Osteocyte (in vitro differentiated cells): ENCODE results near the gene PSMA2. TPM values are rescaled to one million over a fixed set of nuclear protein-coding genes. Genes with fewer than 3 reads are reported as not detected.

Experiments
- DNase-seq: peaks from one replicate; pipeline ENCODE4 v3.0.0; 2021; ENCODE audit warnings: mixed read lengths; ENCODE audit not compliant: unreplicated experiment; ENCODE audit errors: extremely low spot score
- H3K27ac Mint-ChIP-seq: one replicate; pipeline ENCODE4 v1.8.0; 2021; ENCODE audit warnings: mild to moderate bottlenecking, mixed read lengths; ENCODE audit not compliant: unreplicated experiment
- H3K27me3 Mint-ChIP-seq: one replicate; pipeline ENCODE4 v1.8.0; 2021; ENCODE audit warnings: mixed read lengths; ENCODE audit not compliant: unreplicated experiment
- H3K36me3 Mint-ChIP-seq: one replicate; pipeline ENCODE4 v1.8.0; 2021; ENCODE audit warnings: mixed read lengths; ENCODE audit not compliant: unreplicated experiment
- H3K4me1 Mint-ChIP-seq: one replicate; pipeline ENCODE4 v1.8.0; 2021; ENCODE audit warnings: mixed read lengths; ENCODE audit not compliant: unreplicated experiment
- H3K4me3 Mint-ChIP-seq: one replicate; pipeline ENCODE4 v1.8.0; 2021; ENCODE audit warnings: mild to moderate bottlenecking, moderate library complexity, mixed read lengths; ENCODE audit not compliant: unreplicated experiment
- H3K9me3 Mint-ChIP-seq: one replicate; pipeline ENCODE4 v1.8.0; 2021; ENCODE audit warnings: mixed read lengths; ENCODE audit not compliant: unreplicated experiment
- total RNA-seq: library from RNA; stranded (reverse); gene quantifications from 2 replicates; pipeline ENCODE4 v1.2.1, GENCODE V29; 2021
- TF ChIP-seq, protein P1 (sequence below): fragments of 200-600 bp; sonication (generic); IDR thresholded peaks from 2 replicates; pipeline ENCODE4 v1.5.0; 2021; ENCODE audit warnings: antibody characterized with exemption, mild to moderate bottlenecking, moderate library complexity

PSMA2 gene
- total RNA-seq, 1 donor from 2014 or later = 65.0 TPM

DNA sequence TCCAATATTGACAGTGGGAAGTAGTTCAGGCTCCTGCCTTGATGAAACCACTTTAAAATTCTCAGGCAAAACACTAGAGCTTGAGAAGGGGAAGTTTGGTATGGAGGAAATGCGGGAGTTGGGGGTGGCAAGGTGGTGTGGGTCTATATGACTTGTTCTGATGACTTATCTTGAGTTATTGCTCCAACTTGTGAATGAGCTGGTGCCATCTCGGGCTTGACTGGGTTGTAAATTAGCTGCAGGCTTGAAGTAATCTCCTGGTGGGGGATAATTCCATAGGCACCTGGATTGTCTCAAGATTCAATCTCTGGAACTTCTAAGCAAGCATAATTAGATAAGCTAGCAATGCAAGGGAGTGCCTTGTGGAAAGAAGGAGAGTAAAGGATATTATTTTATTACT lies 29.2 kb upstream of the PSMA2 start:
- TF ChIP-seq, protein P1, sequence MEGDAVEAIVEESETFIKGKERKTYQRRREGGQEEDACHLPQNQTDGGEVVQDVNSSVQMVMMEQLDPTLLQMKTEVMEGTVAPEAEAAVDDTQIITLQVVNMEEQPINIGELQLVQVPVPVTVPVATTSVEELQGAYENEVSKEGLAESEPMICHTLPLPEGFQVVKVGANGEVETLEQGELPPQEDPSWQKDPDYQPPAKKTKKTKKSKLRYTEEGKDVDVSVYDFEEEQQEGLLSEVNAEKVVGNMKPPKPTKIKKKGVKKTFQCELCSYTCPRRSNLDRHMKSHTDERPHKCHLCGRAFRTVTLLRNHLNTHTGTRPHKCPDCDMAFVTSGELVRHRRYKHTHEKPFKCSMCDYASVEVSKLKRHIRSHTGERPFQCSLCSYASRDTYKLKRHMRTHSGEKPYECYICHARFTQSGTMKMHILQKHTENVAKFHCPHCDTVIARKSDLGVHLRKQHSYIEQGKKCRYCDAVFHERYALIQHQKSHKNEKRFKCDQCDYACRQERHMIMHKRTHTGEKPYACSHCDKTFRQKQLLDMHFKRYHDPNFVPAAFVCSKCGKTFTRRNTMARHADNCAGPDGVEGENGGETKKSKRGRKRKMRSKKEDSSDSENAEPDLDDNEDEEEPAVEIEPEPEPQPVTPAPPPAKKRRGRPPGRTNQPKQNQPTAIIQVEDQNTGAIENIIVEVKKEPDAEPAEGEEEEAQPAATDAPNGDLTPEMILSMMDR = no peak

DNA sequence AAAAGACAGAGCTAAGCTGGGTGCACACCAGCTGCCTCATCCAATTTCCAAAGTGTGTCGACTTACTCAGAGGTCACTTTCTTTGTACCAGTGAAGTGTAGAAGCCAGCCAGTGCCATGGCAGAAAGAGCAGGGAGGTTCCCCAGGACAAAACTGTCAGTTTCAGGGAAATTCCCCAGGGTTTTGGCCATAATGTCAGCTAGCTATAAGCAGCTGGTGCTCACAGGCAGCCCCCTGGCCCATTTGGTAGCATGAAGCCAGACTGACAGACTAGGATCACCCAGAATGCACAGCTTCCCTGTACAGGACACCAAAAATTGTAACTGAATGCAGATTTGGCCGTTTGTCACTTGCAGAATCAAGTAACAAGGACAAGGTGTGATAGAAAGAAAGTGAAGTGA lies 28.8 kb upstream of the PSMA2 start:
- no peaks in the 10 kb centered on the region for H3K4me1 Mint-ChIP-seq
- no peak for DNase-seq
- no peak overlapping the region for H3K27ac Mint-ChIP-seq
- H3K9me3 Mint-ChIP-seq = peaks cover 5% of the 10 kb centered on the region
- TF ChIP-seq, protein P1 = no peak
- peaks cover 45% of the 10 kb centered on the region for H3K27me3 Mint-ChIP-seq
- no peak overlapping the region for H3K4me3 Mint-ChIP-seq
- no peaks in the 10 kb centered on the region for H3K36me3 Mint-ChIP-seq

More for the DNA sequence above, 29.2 kb upstream of the PSMA2 start:
- H3K36me3 Mint-ChIP-seq = no peaks in the 10 kb centered on the region
- peaks cover 45% of the 10 kb centered on the region for H3K27me3 Mint-ChIP-seq
- no peaks in the 10 kb centered on the region for H3K4me1 Mint-ChIP-seq
- H3K4me3 Mint-ChIP-seq = no peak overlapping the region
- H3K27ac Mint-ChIP-seq = no peak overlapping the region
- DNase-seq = no peak
- peaks cover 3% of the 10 kb centered on the region for H3K9me3 Mint-ChIP-seq

DNA sequence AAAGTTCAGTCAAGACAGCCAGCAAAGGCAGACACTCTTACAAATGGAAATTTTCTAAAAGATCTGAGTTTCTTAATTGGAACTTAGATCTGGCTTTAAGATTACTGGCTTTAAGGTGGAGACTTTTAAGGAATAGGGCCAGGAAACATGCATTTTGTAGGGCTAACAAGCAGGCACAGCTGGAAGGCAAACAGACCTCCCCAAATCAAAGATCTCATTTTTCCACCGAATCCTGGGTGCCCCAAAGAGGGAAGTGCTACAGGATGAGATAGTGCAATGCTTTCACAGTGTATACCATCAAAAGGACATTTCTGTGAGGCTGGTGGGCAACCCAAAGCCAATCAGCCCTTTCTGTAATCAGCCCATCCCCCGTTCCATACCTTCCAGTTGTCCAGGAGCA lies 27.6 kb upstream of the PSMA2 start:
- no peak for DNase-seq
- TF ChIP-seq, protein P1 = no peak
- Mint-ChIP-seq H3K36me3 (no peaks in the 10 kb centered on the region), H3K4me1 (no peaks in the 10 kb centered on the region), H3K27me3 (peaks cover 43% of the 10 kb centered on the region), H3K4me3 (no peak overlapping the region), H3K27ac (no peak overlapping the region), H3K9me3 (peaks cover 5% of the 10 kb centered on the region)

DNA sequence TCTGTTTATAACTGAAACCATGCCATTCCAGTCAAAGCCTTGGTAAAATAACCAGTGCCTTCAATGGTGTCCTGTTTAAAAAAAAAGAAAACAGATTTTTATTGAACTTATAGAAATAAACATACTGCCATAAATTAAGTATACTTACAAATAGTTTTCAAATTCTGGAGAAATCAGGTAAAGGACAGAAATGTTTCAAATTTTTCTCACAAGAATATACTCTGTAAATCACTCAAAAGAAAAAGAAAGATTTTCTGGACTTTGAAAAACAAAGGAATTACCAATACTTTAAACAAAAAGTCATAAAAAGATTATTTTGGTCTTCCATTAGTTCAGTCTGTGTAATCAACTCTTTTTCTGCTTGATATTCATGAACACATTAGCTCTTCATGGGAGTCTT lies 24.1 kb upstream of the PSMA2 start:
- Mint-ChIP-seq H3K27me3 (peaks cover 42% of the 10 kb centered on the region), H3K4me1 (no peaks in the 10 kb centered on the region), H3K36me3 (no peaks in the 10 kb centered on the region), H3K9me3 (peaks cover 5% of the 10 kb centered on the region), H3K27ac (no peak overlapping the region), H3K4me3 (no peak overlapping the region)
- DNase-seq = no peak
- TF ChIP-seq, protein P1 = no peak

- TF ChIP-seq, protein P1 = no peak
- no peak overlapping the region for H3K27ac Mint-ChIP-seq
- no peaks in the 10 kb centered on the region for H3K4me1 Mint-ChIP-seq
- H3K27me3 Mint-ChIP-seq = peaks cover 28% of the 10 kb centered on the region
- DNase-seq = no peak
- H3K36me3 Mint-ChIP-seq = no peaks in the 10 kb centered on the region
- no peak overlapping the region for H3K4me3 Mint-ChIP-seq
- H3K9me3 Mint-ChIP-seq = peaks cover 9% of the 10 kb centered on the region
These were observed 22.0 kb upstream of the PSMA2 start for GRCh38 chr7:42953994-42954393.
